ENCODE results near the gene CIB4. TPM values are rescaled to one million over a fixed set of nuclear protein-coding genes. Genes with fewer than 3 reads are reported as not detected.

Gene CIB4
- total and polyA plus RNA-seq, 7 donors, result not detected

DNA sequence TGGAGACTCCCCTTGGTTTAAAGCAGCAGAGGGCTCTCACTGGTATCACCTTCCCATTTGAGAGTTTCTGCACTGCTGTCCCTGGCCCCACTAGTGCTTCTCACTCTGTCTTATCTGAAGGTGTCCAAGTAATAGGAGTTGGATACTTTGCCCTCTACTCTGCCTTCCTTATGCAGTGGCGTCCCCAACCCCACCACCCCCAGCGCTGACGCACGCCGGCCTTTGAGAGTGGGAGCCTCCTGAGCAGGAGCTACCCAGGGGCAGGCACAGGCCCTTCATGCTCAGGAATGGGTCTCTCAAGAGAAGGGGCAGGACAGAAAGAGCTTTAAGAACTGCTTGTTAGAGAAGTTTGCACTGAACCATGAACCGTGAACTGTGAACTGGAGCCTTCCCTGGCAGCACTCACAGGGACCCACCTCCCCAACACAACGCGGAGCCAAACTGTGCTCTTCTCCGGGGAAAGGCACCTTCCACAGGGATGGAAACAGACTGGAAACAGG, 3.3 kb downstream of the CIB4 start:
- intact Hi-C loops (cut with DNase I), result no loop called here
- no peak for DNase-seq
- 85 to 89% (median 87%) methylated on average over 9 of the region's 9 CpGs for WGBS, 3 donors

DNA sequence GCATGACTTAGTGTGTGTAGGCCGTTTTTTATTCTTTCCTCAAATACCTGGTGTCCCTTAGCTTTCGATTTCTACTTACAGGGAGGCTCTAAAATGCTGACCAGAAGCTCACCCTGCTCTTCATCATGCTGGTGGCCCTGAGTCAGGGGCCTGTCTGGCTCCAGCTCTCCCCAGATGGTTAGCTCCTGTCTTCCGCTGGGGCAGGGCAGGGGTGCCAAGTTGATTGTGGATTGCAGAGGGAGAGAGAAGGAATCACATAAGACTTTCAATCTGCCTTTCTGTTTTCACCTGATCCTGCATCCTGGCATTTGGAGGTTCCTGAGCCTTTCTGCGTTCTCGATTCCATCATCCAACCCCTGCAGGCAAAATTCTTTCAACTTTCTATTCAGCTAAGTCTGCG, 4.2 kb downstream of the CIB4 start:
- Histone ChIP-seq H3K27me3 (ENCODE audit: insufficient read depth in 3 of 3, low read length in 2 of 3) (peaks cover 0 to 13% (median 2%) of the 10 kb centered on the region in 3 donors), H3K4me3 (no peak overlapping the region), H3K27ac (no peak overlapping the region), H3K9me3 (no peaks in the 10 kb centered on the region), H3K4me1 (no peaks in the 10 kb centered on the region), H3K36me3 (ENCODE audit: insufficient read depth in 1 of 2, low read depth in 1 of 2) (no peaks in the 10 kb centered on the region)
- 77 to 85% (median 81%) methylated on average over 6 of the region's 6 CpGs for WGBS, 3 donors
- ATAC-seq (no peak), DNase-seq (no peak)
- TF ChIP-seq, protein P1, sequence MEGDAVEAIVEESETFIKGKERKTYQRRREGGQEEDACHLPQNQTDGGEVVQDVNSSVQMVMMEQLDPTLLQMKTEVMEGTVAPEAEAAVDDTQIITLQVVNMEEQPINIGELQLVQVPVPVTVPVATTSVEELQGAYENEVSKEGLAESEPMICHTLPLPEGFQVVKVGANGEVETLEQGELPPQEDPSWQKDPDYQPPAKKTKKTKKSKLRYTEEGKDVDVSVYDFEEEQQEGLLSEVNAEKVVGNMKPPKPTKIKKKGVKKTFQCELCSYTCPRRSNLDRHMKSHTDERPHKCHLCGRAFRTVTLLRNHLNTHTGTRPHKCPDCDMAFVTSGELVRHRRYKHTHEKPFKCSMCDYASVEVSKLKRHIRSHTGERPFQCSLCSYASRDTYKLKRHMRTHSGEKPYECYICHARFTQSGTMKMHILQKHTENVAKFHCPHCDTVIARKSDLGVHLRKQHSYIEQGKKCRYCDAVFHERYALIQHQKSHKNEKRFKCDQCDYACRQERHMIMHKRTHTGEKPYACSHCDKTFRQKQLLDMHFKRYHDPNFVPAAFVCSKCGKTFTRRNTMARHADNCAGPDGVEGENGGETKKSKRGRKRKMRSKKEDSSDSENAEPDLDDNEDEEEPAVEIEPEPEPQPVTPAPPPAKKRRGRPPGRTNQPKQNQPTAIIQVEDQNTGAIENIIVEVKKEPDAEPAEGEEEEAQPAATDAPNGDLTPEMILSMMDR (IDR thresholded peaks at IDR 0.05), result no peak
- intact Hi-C loops (cut with DNase I), result no loop called here

More for the DNA sequence above, 3.3 kb downstream of the CIB4 start:
- no peaks in the 10 kb centered on the region for H3K4me1 ChIP-seq
- no peaks in the 10 kb centered on the region for H3K36me3 ChIP-seq (ENCODE audit: insufficient read depth in 1 of 2, low read depth in 1 of 2)
- H3K27me3 ChIP-seq (ENCODE audit: insufficient read depth in 3 of 3, low read length in 2 of 3), result peaks cover 0 to 21% (median 2%) of the 10 kb centered on the region in 3 donors
- TF ChIP-seq, protein P1 (IDR thresholded peaks at IDR 0.05), result no peak
- H3K9me3 ChIP-seq, result no peaks in the 10 kb centered on the region
- H3K4me3 ChIP-seq, result no peak overlapping the region
- ATAC-seq, result no peak
- H3K27ac ChIP-seq, result no peak overlapping the region

DNA sequence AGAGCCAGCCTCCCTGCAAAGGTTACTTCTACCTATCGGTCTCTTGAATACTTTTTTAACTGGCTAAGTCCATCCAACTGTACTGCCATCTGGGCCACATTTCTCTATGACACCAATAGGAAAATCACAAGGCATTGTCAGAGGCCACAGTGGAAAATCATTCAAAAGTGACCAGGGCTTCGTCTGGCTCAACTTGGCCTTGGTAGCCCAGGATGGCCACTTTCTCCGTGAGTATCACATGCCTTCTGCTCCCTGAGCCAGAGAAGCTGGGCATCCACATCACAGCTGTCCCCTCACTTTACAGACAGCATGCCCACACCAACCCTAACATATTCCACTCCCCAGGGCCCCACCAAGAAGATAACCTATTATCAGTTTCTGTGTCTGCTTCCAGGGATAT, 5.8 kb downstream of the CIB4 start:
- DNase-seq, result no peak
- Histone ChIP-seq H3K27ac (no peak overlapping the region), H3K9me3 (no peaks in the 10 kb centered on the region), H3K4me1 (no peaks in the 10 kb centered on the region), H3K4me3 (no peak overlapping the region), H3K27me3 (ENCODE audit: insufficient read depth in 3 of 3, low read length in 2 of 3) (peaks cover 0 to 5% (median 5%) of the 10 kb centered on the region in 3 donors), H3K36me3 (ENCODE audit: insufficient read depth in 1 of 2, low read depth in 1 of 2) (no peaks in the 10 kb centered on the region)
- intact Hi-C loops (cut with DNase I), result no loop called here
- 71 to 78% (median 77%) methylated on average over 3 of the region's 3 CpGs for WGBS, 3 donors
- TF ChIP-seq, protein P1 (IDR thresholded peaks at IDR 0.05), result no peak
- no peak for ATAC-seq

DNA sequence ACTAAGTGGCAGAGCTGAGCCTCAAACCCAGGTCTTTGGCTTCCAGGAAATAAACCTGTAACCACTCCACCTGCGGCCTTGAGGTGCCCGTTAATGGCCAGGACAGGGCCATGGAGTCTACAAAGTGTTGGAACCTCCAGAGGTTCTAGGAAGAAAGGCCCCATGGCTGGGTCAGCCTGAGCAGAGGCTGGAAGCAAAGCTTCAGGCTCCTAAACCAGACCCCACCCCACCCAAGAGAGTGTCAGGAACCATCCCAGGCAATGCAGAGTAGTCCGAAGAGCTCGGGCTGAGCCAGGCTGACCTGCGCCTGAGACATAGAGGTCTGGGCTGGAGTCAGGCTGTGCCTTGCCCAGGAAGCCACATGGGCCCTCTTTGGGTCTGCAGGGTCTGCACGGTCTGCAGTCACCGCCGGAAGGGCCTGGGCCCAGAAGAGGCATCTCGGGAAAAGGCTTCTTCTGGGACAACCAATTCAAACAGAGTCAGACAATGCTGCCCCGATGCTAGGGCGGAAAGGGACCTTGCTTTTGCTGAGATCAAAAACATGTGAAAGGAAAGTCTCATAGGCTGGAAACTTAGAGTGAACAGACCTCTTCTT, 6.4 kb downstream of the CIB4 start:
- Histone ChIP-seq H3K4me1 (no peaks in the 10 kb centered on the region), H3K27ac (no peak overlapping the region), H3K36me3 (ENCODE audit: insufficient read depth in 1 of 2, low read depth in 1 of 2) (no peaks in the 10 kb centered on the region), H3K27me3 (ENCODE audit: insufficient read depth in 3 of 3, low read length in 2 of 3) (peaks cover 0 to 2% (median 0%) of the 10 kb centered on the region in 3 donors), H3K4me3 (no peak overlapping the region), H3K9me3 (no peaks in the 10 kb centered on the region)
- TF ChIP-seq, protein P1 (IDR thresholded peaks at IDR 0.05), result no peak
- ATAC-seq, result no peak
- WGBS, 3 donors, result 84 to 91% (median 88%) methylated on average over 11 of the region's 11 CpGs
- intact Hi-C loops (cut with DNase I), result no loop called here
- no peak for DNase-seq

Measured in psoas muscle (tissue), 8 donors.